Loucy (cell line): Measurements from ENCODE around the gene PRH2.

Source experiments
- CTCF ChIP-seq: fragments of 200-600 bp; sonication (generic); conservative IDR thresholded peaks from 2 replicates; pipeline ENCODE4 v1.5.1; 2014; ENCODE audit warnings: mild to moderate bottlenecking, antibody characterized with exemption, low read length
- EZH2phosphoT487 ChIP-seq: fragments of 200-600 bp; IDR thresholded peaks from 2 replicates; pipeline ENCODE4 v1.6.1; 2018; ENCODE audit warnings: antibody characterized with exemption, mild to moderate bottlenecking, moderate library complexity, borderline replicate concordance

- peak; percentile 30 for TF ChIP-seq CTCF
- no peak for TF ChIP-seq EZH2phosphoT487
Observed at GRCh38 chr12:10959804-10960203, 30.8 kb downstream of the PRH2 start.
